ENCODE results near the gene SCLT1. TPM values are rescaled to one million over a fixed set of nuclear protein-coding genes. Genes with fewer than 3 reads are reported as not detected.

SCLT1 gene
- total and polyA plus RNA-seq, 2 of the 8 experiments (the other 6 are each of a cell fraction or from before 2014, with no cell fraction given), result 4.8 to 13.1 TPM

DNA sequence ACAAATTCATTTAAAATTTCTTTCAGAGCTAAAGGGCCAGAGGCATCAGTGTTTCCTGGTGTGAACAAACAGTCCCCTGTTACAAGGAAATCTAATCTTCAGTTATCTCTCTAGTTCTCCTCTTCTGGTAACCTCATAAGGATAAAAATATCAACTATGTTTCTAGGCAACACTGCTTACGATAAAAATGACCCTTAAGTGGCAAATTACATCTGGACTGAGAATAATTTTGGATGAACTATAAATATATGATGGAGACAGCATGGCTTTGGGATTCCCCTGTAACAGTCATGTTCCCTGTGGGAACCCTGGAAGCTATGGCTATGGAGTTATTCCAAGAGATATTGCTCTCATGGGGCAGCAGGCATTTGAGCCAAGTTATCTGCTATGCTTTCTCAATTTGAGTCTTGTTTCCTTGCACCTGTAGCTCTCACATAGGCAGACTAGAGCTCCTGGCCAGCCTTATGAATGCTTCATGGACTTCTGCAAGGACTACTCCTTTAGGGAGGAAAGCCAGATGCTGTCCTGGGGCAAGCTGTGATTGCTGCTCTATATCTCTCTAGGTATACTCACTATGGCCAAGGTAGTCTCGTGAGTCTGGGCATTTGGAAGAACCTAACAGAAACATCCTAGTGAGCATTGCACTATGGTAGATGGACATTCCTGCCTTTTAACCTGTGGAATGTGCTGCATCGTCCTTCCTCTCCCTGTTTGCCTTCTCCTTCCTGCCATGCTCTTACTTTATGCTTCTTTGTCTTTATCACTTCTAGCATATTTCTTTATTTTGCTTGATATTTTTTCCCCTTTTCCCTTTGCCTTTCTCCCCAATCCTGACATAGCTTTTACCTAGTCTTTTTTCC is 16.9 kb upstream of the SCLT1 start:
- H4K20me1 ChIP-seq (replicated peaks in 1 of 2; ENCODE audit: control insufficient read depth in 1 of 2, insufficient read depth in 2 of 2, low read length in 2 of 2), result no peaks in the 10 kb centered on the region
- H3K18ac ChIP-seq (ENCODE audit: extremely low read depth, low read length), result no peak overlapping the region
- FAIRE-seq, result peak; percentile 66
- peaks cover 0 to 1% (median 0%) of the 10 kb centered on the region in 4 experiments; a peak in 1 of 7 replicates for H3K27me3 ChIP-seq (replicated peaks in 1 of 4; ENCODE audit: control insufficient read depth in 3 of 4, extremely low read depth in 1 of 4, insufficient read depth in 3 of 4, low read length in 3 of 4)
- no peak overlapping the region for H4K8ac ChIP-seq (ENCODE audit: extremely low read depth, insufficient read depth, low read length)
- no peak overlapping the region for H4K91ac ChIP-seq (replicated peaks; ENCODE audit: insufficient read length, low read length)
- H3K56ac ChIP-seq (replicated peaks; ENCODE audit: insufficient read length, low read depth, low read length), result no peak overlapping the region
- no peaks in the 10 kb centered on the region for H3K36me3 ChIP-seq (ENCODE audit: control insufficient read depth in 2 of 4, insufficient read depth in 4 of 4, low read length in 3 of 4)
- POLR2A ChIA-PET (ENCODE audit: partially characterized antibody), result interaction anchor here (0.6 to 1.5 kb wide), 2 partner anchors 17 to 1044 kb away, joined by 3 to 4 read pairs; partner anchors contain the start of gene SCLT1
- H2BK20ac ChIP-seq (ENCODE audit: low read length), result no peak overlapping the region
- no peak overlapping the region for H4K5ac ChIP-seq (ENCODE audit: insufficient read length, low read depth, low read length)
- TF ChIP-seq POU5F1 (IDR thresholded peaks at IDR 0.05; ENCODE audit: low read depth, low read length) (no peak), TEAD4 (IDR thresholded peaks at IDR 0.05; ENCODE audit: low read depth, low read length) (peak; percentile 73)
- peaks cover 0 to 2% (median 0%) of the 10 kb centered on the region in 4 experiments; a peak in 2 of 7 replicates for H3K4me1 ChIP-seq (replicated peaks in 1 of 4; ENCODE audit: control insufficient read depth in 3 of 4, insufficient read depth in 4 of 4, low read length in 3 of 4)
- no peak overlapping the region for H2BK5ac ChIP-seq (ENCODE audit: low read depth, low read length)
- no peak overlapping the region for H2AK5ac ChIP-seq (ENCODE audit: low read depth, low read length)
- H3K4ac ChIP-seq (replicated peaks; ENCODE audit: insufficient read length, low read depth, low read length), result no peak overlapping the region
- WGBS, 2 experiments (ENCODE audit: extremely low coverage in 1 of 2, insufficient coverage in 1 of 2, insufficient read length in 1 of 2, insufficient replicate concordance in 2 of 2, low coverage in 1 of 2, low lambda C conversion rate in 2 of 2, missing lambda C conversion rate in 1 of 2), result 91% methylated on average over 3 of the region's 3 CpGs; no CpG with 5 or more reads in 1 of the 2 experiments
- no peak overlapping the region for H3K27ac ChIP-seq (ENCODE audit: low read depth, low read length)
- no peaks in the 10 kb centered on the region for H3K23me2 ChIP-seq (ENCODE audit: low read depth, low read length)
- no peak for DNase-seq (ENCODE audit: low read depth in 1 of 2, low spot score in 2 of 2)
- no peak overlapping the region for H2BK120ac ChIP-seq (replicated peaks; ENCODE audit: low read depth, low read length)
- CTCF ChIA-PET (ENCODE audit: partially characterized antibody), result no interaction called here
- no peak overlapping the region for H3K4me2 ChIP-seq (ENCODE audit: insufficient read depth in 1 of 2, low read depth in 2 of 2, low read length in 2 of 2)
- no peak overlapping the region for H2BK12ac ChIP-seq (ENCODE audit: low read depth, low read length)
- no peaks in the 10 kb centered on the region for H3K79me1 ChIP-seq (ENCODE audit: low read depth, low read length)
- H3K9ac ChIP-seq (replicated peaks in 1 of 4; ENCODE audit: extremely low read depth in 1 of 4, low read depth in 3 of 4, low read length in 3 of 4), result no peak overlapping the region
- H2BK15ac ChIP-seq (ENCODE audit: low read length), result no peak overlapping the region
- H3K9me3 ChIP-seq (ENCODE audit: insufficient read depth in 2 of 2, low read depth in 1 of 2, low read length in 1 of 2), result no peaks in the 10 kb centered on the region
- H3K14ac ChIP-seq (ENCODE audit: insufficient read length), result no peak overlapping the region
- no peaks in the 10 kb centered on the region for H3K79me2 ChIP-seq (ENCODE audit: control insufficient read depth in 1 of 2, insufficient read depth in 2 of 2, low read length in 2 of 2)
- no peak overlapping the region for H3K23ac ChIP-seq (ENCODE audit: insufficient read length)
- peak overlapping the region; percentile 82; the same call in 1 of the 2 replicates for H2AFZ ChIP-seq (ENCODE audit: low read length)
- no peak overlapping the region for H3K4me3 ChIP-seq (ENCODE audit: extremely low read depth in 1 of 4, insufficient read depth in 2 of 4, low read depth in 3 of 4, low read length in 4 of 4)

All from H1 (cell line).